NT2/D1 (cell line): Measurements from ENCODE around the gene TNPO3.
A peak's percentile ranks its signal among the peaks of the same experiment; 100 is the strongest.
"Not testable (repeated sequence)": the region's sequence is repeated elsewhere in the genome, so short reads cannot be mapped to it uniquely, and the experiment has no call there.

Source experiments
- DNase-seq: peaks from one replicate; pipeline ENCODE4 v3.0.0-alpha.2; 2011; ENCODE audit warnings: low read depth, low spot score
- H3K27me3 ChIP-seq: 2 replicates; pipeline ENCODE4 v1.6.0; 2011; ENCODE audit warnings: mild to moderate bottlenecking; ENCODE audit not compliant: insufficient read length, insufficient read depth
- H3K36me3 ChIP-seq: 2 replicates; pipeline ENCODE4 v1.6.1; 2011; ENCODE audit warnings: mild to moderate bottlenecking, low read length, mixed read lengths; ENCODE audit not compliant: insufficient read depth, insufficient read length
- H3K4me1 ChIP-seq: 2 replicates; pipeline ENCODE4 v1.5.1; 2011; ENCODE audit not compliant: insufficient read depth, insufficient read length
- H3K4me3 ChIP-seq: 2 replicates; pipeline ENCODE4 v1.5.1; 2011; ENCODE audit warnings: low read depth; ENCODE audit not compliant: insufficient read length
- H3K9ac ChIP-seq: 2 replicates; pipeline ENCODE4 v1.6.0; 2011; ENCODE audit warnings: low read depth; ENCODE audit not compliant: insufficient read length
- H3K9me3 ChIP-seq: 2 replicates; pipeline ENCODE4 v1.5.1; 2011; ENCODE audit warnings: mild to moderate bottlenecking, low read length; ENCODE audit not compliant: insufficient read depth
- SUZ12 ChIP-seq: IDR thresholded peaks from 2 replicates; pipeline ENCODE4 v1.6.1; 2011; ENCODE audit not compliant: insufficient read length, insufficient read depth; ENCODE audit errors: extremely low read depth
- YY1 ChIP-seq: IDR thresholded peaks from 2 replicates; pipeline ENCODE4 v1.6.1; 2011; ENCODE audit not compliant: insufficient read length, insufficient read depth
- ZNF274 ChIP-seq: IDR thresholded peaks from 2 replicates; pipeline ENCODE4 v1.6.1; 2011; ENCODE audit warnings: mild to moderate bottlenecking, low read depth, low read length

TNPO3 gene

GRCh38 chr7:129066290-129067131 is 11.6 kb upstream of the TNPO3 start:
- H3K9me3 ChIP-seq: peaks cover 16% of the 10 kb centered on the region
- no peaks in the 10 kb centered on the region for H3K27me3 ChIP-seq
- H3K4me1 ChIP-seq: peaks cover 10% of the 10 kb centered on the region
- no peak overlapping the region for H3K4me3 ChIP-seq
- peak; percentile 88 for DNase-seq
- no peaks in the 10 kb centered on the region for H3K36me3 ChIP-seq
- TF ChIP-seq SUZ12: no peak
- no peak for TF ChIP-seq ZNF274
- TF ChIP-seq YY1: no peak
- H3K9ac ChIP-seq: peak overlapping the region; percentile 8

DNA sequence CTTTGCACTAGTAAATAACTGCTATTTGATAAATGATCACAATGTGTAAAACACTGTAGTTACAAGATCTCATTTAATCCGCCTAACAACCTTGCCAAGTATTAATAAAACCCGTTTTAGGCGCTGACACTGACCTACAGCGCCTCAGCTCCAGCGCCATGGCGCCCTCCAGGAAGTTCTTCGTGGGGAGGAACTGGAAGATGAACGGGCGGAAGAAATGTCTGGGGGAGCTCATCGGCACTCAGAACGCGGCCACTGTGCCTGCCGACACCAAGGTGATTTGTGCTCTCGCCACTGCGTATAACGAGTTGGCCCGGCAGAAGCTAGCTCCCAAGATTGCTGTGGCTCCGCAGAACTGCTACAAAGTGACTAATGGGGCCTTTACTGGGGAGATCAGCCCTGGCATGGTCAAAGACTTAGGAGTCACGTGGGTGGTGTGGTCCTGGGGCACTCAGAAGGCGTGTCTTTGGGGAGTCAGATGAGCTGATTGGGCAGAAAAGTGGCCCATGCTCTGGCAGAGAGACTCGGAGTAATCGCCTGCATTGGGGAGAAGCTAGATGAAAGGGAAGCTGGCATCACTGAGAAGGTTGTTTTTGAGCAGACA is 1.1 kb upstream of the TNPO3 start:
- H3K4me3 ChIP-seq: peak overlapping the region; percentile 99
- H3K27me3 ChIP-seq: no peaks in the 10 kb centered on the region
- H3K9me3 ChIP-seq: no peaks in the 10 kb centered on the region
- H3K36me3 ChIP-seq: peaks cover 11% of the 10 kb centered on the region
- H3K9ac ChIP-seq: no peak overlapping the region
- TF ChIP-seq YY1 (no peak), ZNF274 (no peak), SUZ12 (no peak)
- no peak for DNase-seq
- no peaks in the 10 kb centered on the region for H3K4me1 ChIP-seq

DNA sequence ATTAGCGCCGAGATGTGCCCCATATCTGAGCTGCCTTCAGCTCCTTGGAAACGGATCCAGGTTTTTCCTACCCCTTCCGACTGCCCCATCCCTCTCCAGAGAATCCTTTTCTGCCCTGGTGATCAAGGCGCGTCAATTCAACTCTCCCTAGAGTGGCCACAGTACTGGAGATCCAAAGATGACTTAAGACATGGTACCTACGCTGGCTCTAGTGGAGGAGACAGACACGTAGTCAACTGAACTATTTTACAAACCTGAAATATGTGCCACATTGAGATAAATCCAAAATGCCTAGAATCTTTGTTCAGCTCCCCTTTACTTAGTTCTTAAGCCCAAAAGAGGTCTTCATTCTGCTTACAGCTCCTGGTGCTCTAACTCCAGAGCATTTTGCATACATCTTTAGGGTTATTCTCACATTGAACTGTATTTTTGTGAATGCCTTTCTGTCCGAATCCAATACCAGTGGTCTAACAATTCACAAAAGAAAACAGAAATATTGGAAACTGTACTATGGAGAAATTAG is 444 bp upstream of the TNPO3 start:
- no peak for DNase-seq
- peak overlapping the region; percentile 99 for H3K4me3 ChIP-seq
- peaks cover 11% of the 10 kb centered on the region for H3K36me3 ChIP-seq
- no peaks in the 10 kb centered on the region for H3K4me1 ChIP-seq
- no peaks in the 10 kb centered on the region for H3K9me3 ChIP-seq
- no peak for TF ChIP-seq YY1
- TF ChIP-seq ZNF274: no peak
- no peak for TF ChIP-seq SUZ12
- H3K27me3 ChIP-seq: no peaks in the 10 kb centered on the region
- H3K9ac ChIP-seq: peak overlapping the region; percentile 83

GRCh38 chr7:129053938-129054437 is 923 bp downstream of the TNPO3 start:
- no peak for DNase-seq
- Histone ChIP-seq H3K9ac (peak overlapping the region; percentile 99), H3K36me3 (peaks cover 17% of the 10 kb centered on the region), H3K4me3 (peak overlapping the region; percentile 99), H3K9me3 (no peaks in the 10 kb centered on the region), H3K27me3 (no peaks in the 10 kb centered on the region), H3K4me1 (no peaks in the 10 kb centered on the region)
- TF ChIP-seq ZNF274 (no peak), SUZ12 (no peak), YY1 (no peak)

DNA sequence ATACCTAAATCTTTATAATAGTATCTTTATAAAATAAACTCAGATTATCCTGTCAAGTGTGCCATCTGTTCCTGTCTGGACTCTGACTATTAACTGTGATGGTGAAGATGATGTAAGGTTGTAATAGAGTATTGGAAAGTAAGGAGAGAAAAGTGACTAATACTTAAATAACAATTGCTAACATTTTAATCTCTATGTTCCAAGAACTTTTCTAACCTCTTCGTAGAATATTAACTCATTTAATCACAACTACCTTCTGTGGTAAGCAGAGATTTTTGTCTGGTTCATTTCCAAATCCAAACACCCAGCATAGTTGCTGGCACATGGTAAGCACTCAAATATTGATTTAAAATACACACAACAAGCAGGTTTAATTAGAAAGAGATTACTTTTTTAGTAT is 2.5 kb downstream of the TNPO3 start:
- Histone ChIP-seq H3K4me1 (no peaks in the 10 kb centered on the region), H3K27me3 (no peaks in the 10 kb centered on the region), H3K4me3 (no peak overlapping the region), H3K9ac (no peak overlapping the region), H3K9me3 (no peaks in the 10 kb centered on the region), H3K36me3 (peaks cover 25% of the 10 kb centered on the region)
- DNase-seq: no peak
- TF ChIP-seq YY1 (no peak), ZNF274 (no peak), SUZ12 (no peak)

DNA sequence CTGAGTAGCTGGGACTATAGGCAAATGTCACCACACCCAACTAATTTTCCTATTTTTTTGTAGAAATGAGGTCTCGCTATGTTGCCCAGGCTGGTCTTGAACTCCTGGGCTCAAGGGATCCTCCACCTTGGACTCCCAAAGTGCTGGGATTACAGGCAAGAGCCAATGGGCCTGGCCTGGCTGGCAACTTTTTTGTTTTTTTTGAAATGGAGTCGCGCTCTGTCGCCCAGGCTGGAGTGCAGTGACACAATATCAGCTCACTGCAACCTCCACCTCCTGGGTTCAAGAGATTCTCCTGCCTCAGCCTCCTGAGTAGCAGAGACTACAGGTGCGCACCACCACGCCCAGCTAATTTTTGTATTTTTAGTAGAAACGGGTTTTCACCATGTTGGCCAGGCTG is 3.5 kb downstream of the TNPO3 start:
- H3K4me3 ChIP-seq, H3K27me3 ChIP-seq, H3K9ac ChIP-seq, DNase-seq, H3K9me3 ChIP-seq, H3K4me1 ChIP-seq: not testable (repeated sequence)
- peaks cover 30% of the 10 kb centered on the region for H3K36me3 ChIP-seq

DNA sequence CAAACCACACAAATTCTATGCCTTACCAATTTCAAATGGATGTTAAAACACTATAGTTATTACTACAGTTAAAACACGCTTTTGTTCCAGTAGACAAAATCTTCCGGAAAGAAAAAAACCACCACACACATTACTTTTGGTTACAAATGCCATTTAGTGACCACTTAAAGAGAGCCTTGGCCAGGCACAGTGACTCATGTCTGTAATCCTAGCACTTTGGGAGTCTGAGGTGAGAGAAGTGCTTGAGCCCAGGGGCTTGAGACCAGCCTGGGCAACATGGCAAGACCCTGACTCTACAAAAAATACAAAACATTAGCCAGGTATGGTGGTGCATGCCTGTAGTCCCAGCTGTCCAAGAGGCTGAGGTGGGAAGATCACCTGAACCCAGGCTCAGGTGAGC is 7.2 kb downstream of the TNPO3 start:
- Histone ChIP-seq H3K27me3 (no peaks in the 10 kb centered on the region), H3K9me3 (no peaks in the 10 kb centered on the region), H3K4me1 (no peaks in the 10 kb centered on the region), H3K36me3 (peaks cover 30% of the 10 kb centered on the region), H3K9ac (no peak overlapping the region), H3K4me3 (no peak overlapping the region)
- no peak for TF ChIP-seq SUZ12
- no peak for TF ChIP-seq YY1
- TF ChIP-seq ZNF274: no peak
- DNase-seq: no peak
